OCI-LY7 (cell line): ENCODE results near the gene ZNF728. TPM values are rescaled to one million over a fixed set of nuclear protein-coding genes. Genes with fewer than 3 reads are reported as not detected.
"Not testable (repeated sequence)": the region's sequence is repeated elsewhere in the genome, so short reads cannot be mapped to it uniquely, and the experiment has no call there.

ENCODE experiments used
- BruUV-seq: library from RNA; stranded (reverse); fragments of 400-500 nt; replicated peaks from 2 replicates; lab custom pipeline; 2021; lab: Mats Ljungman, UMichigan
- CTCF ChIA-PET: fragments of 300-600 bp; sonication (Branson Sonifier 250); formaldehyde crosslinking; loops from one replicate; lab custom pipeline; 2022; ENCODE audit warnings: antibody characterized with exemption; ENCODE audit not compliant: unreplicated experiment; lab: Charles Lee
- POLR2A ChIA-PET: fragments of 300-600 bp; sonication (Branson Sonifier 250); formaldehyde crosslinking; loops from one replicate; lab custom pipeline; 2022; ENCODE audit warnings: antibody characterized with exemption; lab: Charles Lee
- DNase-seq: peaks from one replicate; pipeline ENCODE4 v3.0.0-alpha.2; 2015; ENCODE audit warnings: low spot score
- H2AFZ ChIP-seq: fragments of 200-600 bp; sonication (generic), shearing (Covaris generic); 2 replicates; pipeline ENCODE4 v1.6.1; 2014; ENCODE audit warnings: mild to moderate bottlenecking, antibody characterized with exemption, low read length, moderate library complexity
- H3K27ac ChIP-seq: fragments of 200-600 bp; sonication (generic); 2 replicates; pipeline ENCODE4 v1.5.1; 2014; ENCODE audit warnings: mixed run types, low read depth, mild to moderate bottlenecking, moderate library complexity, low read length, inconsistent platforms; ENCODE audit not compliant: poor library complexity, severe bottlenecking
- H3K36me3 ChIP-seq: fragments of 200-600 bp; sonication (generic); 2 replicates; pipeline ENCODE4 v1.6.1; 2014; ENCODE audit warnings: mild to moderate bottlenecking, antibody characterized with exemption, low read length, moderate library complexity, mixed read lengths; ENCODE audit not compliant: insufficient read depth
- H3K4me1 ChIP-seq: fragments of 200-600 bp; sonication (generic); 2 replicates; pipeline ENCODE4 v1.5.1; 2014; ENCODE audit warnings: mild to moderate bottlenecking, low read length; ENCODE audit not compliant: insufficient read depth, poor library complexity, severe bottlenecking
- H3K4me2 ChIP-seq: fragments of 200-600 bp; sonication (generic); 2 replicates; pipeline ENCODE4 v1.6.1; 2014; ENCODE audit warnings: mild to moderate bottlenecking, low read length
- H3K4me3 ChIP-seq: fragments of 200-600 bp; sonication (generic); 2 replicates; pipeline ENCODE4 v1.5.1; 2014; ENCODE audit warnings: mild to moderate bottlenecking, low read depth, low read length; ENCODE audit not compliant: poor library complexity, severe bottlenecking
- H3K79me2 ChIP-seq: fragments of 200-600 bp; sonication (generic); 2 replicates; pipeline ENCODE4 v1.6.1; 2016; ENCODE audit warnings: low read depth, mild to moderate bottlenecking, low read length, moderate library complexity, mixed read lengths; ENCODE audit not compliant: insufficient read depth
- H3K9me2 ChIP-seq: fragments of 200-600 bp; sonication (generic); 2 replicates; pipeline ENCODE4 v1.6.1; 2016; ENCODE audit warnings: mild to moderate bottlenecking, low read length, mixed read lengths; ENCODE audit not compliant: insufficient read depth
- H3K9me3 ChIP-seq: fragments of 200-600 bp; sonication (generic); 2 replicates; pipeline ENCODE4 v1.6.1; 2014; ENCODE audit warnings: mild to moderate bottlenecking, mixed run types, low read length, mixed read lengths
- H4K20me1 ChIP-seq: fragments of 200-600 bp; sonication (generic); 2 replicates; pipeline ENCODE4 v1.6.1; 2014; ENCODE audit warnings: mild to moderate bottlenecking, antibody characterized with exemption, low read length, moderate library complexity, mixed read lengths; ENCODE audit not compliant: insufficient read depth
- EZH2phosphoT487 ChIP-seq: fragments of 200-600 bp; sonication (generic); IDR thresholded peaks from 2 replicates; pipeline ENCODE4 v1.6.1; 2018; ENCODE audit warnings: low read depth, borderline replicate concordance, mild to moderate bottlenecking, mixed run types, antibody characterized with exemption, low read length, moderate library complexity, mixed read lengths
- intact Hi-C: fragments of 100-400 bp; cut with micrococcal nuclease; formaldehyde crosslinking; loops from one replicate; pipeline ENCODE4 v1.10.0; 2022; ENCODE audit not compliant: unreplicated experiment
- small RNA-seq: library from RNA; depleted of rRNA; stranded (forward); fragments of <200 nt; gene quantifications from one replicate; pipeline ENCODE3, GENCODE V24; 2014
- total RNA-seq, 2 experiments: library from RNA; depleted of rRNA in 1 of 2; stranded (reverse); fragments of >200 nt in 1 of 2; shearing (Covaris generic) in 1 of 2; gene quantifications; 2 replicates each; pipeline ENCODE4 v1.2.3, GENCODE V29; 2014 to 2022

ZNF728 gene
- total RNA-seq, 2 experiments from 2014 or later = not detected

DNA sequence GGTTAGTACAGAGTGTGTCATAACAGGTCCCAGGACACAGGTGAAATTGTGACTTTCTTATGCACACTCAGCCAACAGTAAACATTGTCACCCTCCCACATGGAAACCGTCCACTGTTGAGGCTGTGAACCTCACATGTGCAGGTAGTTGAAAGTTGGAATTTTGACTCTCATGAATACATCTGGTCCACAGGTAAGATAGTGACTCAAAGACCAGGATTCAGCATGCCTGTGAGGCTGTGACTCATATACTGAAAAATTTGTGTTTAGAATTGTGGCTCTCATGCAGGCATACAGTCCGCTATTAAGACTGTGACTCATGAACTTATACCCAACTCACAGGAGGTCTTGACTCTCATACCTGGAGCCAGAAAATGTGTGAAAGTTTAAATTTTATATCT, 67.8 kb downstream of the ZNF728 start:
- no peaks in the 10 kb centered on the region for H3K4me1 ChIP-seq
- H4K20me1 ChIP-seq = no peaks in the 10 kb centered on the region
- H3K36me3 ChIP-seq = no peaks in the 10 kb centered on the region
- no peaks in the 10 kb centered on the region for H3K9me2 ChIP-seq
- POLR2A ChIA-PET = no interaction called here
- H3K4me2 ChIP-seq = no peak overlapping the region
- no peak overlapping the region for H3K27ac ChIP-seq
- BruUV-seq = no TSS peak
- H3K4me3 ChIP-seq = no peak overlapping the region
- no peak overlapping the region for H2AFZ ChIP-seq
- TF ChIP-seq EZH2phosphoT487 = no peak
- CTCF ChIA-PET = no interaction called here
- intact Hi-C loops = no loop called here
- no peaks in the 10 kb centered on the region for H3K9me3 ChIP-seq
- H3K79me2 ChIP-seq = no peaks in the 10 kb centered on the region
- no peak for DNase-seq

DNA sequence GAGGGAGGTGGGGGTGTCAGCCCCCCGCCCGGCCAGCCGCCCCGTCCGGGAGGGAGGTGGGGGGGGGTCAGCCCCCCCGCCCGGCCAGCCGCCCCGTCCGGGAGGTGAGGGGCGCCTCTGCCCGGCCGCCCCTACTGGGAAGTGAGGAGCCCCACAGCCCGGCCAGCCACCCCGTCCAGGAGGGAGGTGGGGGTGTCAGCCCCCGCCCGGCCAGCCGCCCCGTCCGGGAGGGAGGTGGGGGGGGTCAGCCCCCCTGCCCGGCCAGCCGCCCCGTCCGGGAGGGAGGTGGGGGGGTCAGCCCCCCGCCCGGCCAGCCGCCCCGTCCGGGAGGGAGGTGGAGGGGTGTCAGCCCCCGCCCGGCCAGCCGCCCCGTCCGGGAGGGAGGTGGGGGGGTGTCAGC, 75.4 kb downstream of the ZNF728 start:
- H2AFZ ChIP-seq, H3K4me3 ChIP-seq, H3K27ac ChIP-seq, H3K9me2 ChIP-seq, CTCF ChIA-PET, DNase-seq, H4K20me1 ChIP-seq, H3K4me1 ChIP-seq, POLR2A ChIA-PET, intact Hi-C loops, H3K79me2 ChIP-seq, H3K9me3 ChIP-seq, H3K4me2 ChIP-seq, BruUV-seq, H3K36me3 ChIP-seq: not testable (repeated sequence)

GRCh38 chr19:22925181-22925580, 77.8 kb downstream of the ZNF728 start:
- BruUV-seq, H3K9me3 ChIP-seq, H3K79me2 ChIP-seq, H3K9me2 ChIP-seq, H3K27ac ChIP-seq, H3K36me3 ChIP-seq, H3K4me1 ChIP-seq, H3K4me2 ChIP-seq, intact Hi-C loops, H3K4me3 ChIP-seq, H4K20me1 ChIP-seq, CTCF ChIA-PET, H2AFZ ChIP-seq, DNase-seq, POLR2A ChIA-PET: not testable (repeated sequence)

Small RNA genes within 50 kb of the gene (small RNA-seq; reads per million reads assigned to genes)
- gene AC022145.2 = not detected

Other genes with a start within 250 kb of the ZNF728 start
- gene ZNF99, start 219.0 kb downstream of the ZNF728 start, total RNA-seq (2014; rRNA removed; shearing (Covaris generic)) = not detected in 2 replicates
- not detected in 2 replicates for gene ZNF99, start 219.0 kb downstream of the ZNF728 start, total RNA-seq (2022)
- gene ZNF723, start 170.9 kb downstream of the ZNF728 start, total RNA-seq (2014; rRNA removed; shearing (Covaris generic)) = not detected in 2 replicates
- gene ZNF723, start 170.9 kb downstream of the ZNF728 start, total RNA-seq (2022) = not detected in 2 replicates
- 19.6 and 36.2 TPM in 2 replicates for gene ZNF730, start 113.8 kb upstream of the ZNF728 start, total RNA-seq (2014; rRNA removed; shearing (Covaris generic))
- 27.9 and 30.6 TPM in 2 replicates for gene ZNF730, start 113.8 kb upstream of the ZNF728 start, total RNA-seq (2022)
- gene ZNF724, start 247.2 kb upstream of the ZNF728 start, total RNA-seq (2014; rRNA removed; shearing (Covaris generic)) = 34.6 and 39.0 TPM in 2 replicates
- 27.2 and 30.8 TPM in 2 replicates for gene ZNF724, start 247.2 kb upstream of the ZNF728 start, total RNA-seq (2022)